Measurements from ENCODE around the gene CREB5. TPM values are rescaled to one million over a fixed set of nuclear protein-coding genes. Genes with fewer than 3 reads are reported as not detected.

Gene CREB5
- total RNA-seq, 1 donor from 2014 or later = 13.6 TPM

DNA sequence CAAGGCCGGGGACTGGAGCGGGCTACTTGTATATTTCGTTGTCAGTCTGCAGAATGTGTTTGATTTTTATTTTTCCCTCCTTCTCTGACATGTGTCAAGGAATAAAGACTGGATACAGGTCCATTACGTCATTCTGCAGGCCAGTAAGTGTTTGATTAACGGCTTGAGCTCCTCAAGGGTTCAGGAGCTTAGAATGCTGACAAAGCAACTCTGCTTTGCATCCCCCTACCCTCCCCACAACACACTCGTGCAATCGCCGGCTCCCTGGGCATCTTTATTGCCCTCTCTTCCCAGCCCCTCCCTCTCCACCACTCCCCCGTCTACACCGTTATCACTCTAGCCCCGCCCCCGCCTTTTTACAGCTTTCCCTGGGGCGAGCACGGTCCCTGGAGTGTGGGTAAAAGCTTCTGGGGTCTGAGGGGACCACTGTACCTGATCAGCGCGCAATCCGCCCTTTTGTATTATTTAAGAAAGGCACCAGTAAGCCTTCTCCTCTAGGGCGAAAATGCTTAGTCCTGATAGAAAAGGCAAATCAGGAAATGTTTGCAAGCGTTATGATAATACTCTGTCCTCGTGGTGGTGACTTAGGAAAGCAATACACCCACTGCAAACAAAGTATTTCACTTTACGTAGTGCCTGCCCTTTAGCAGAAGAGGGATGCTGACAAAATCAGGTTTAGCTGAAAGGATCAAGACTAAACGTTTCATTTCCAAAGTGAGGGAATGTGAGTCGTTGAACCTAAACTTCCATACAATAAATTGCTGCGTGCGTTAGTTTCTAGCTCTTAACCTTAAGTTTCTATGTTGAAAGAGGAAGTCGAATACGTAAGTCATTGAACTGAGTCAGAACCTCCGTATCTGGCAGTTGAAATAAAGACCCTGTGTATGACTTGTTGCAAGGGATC, 1.4 kb upstream of the CREB5 start:
- peak overlapping the region; percentile 71 for H3K4me3 Mint-ChIP-seq
- TF ChIP-seq, protein P1, sequence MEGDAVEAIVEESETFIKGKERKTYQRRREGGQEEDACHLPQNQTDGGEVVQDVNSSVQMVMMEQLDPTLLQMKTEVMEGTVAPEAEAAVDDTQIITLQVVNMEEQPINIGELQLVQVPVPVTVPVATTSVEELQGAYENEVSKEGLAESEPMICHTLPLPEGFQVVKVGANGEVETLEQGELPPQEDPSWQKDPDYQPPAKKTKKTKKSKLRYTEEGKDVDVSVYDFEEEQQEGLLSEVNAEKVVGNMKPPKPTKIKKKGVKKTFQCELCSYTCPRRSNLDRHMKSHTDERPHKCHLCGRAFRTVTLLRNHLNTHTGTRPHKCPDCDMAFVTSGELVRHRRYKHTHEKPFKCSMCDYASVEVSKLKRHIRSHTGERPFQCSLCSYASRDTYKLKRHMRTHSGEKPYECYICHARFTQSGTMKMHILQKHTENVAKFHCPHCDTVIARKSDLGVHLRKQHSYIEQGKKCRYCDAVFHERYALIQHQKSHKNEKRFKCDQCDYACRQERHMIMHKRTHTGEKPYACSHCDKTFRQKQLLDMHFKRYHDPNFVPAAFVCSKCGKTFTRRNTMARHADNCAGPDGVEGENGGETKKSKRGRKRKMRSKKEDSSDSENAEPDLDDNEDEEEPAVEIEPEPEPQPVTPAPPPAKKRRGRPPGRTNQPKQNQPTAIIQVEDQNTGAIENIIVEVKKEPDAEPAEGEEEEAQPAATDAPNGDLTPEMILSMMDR (IDR thresholded peaks at IDR 0.05; ENCODE audit: unreplicated experiment) = no peak
- H3K36me3 Mint-ChIP-seq = no peaks in the 10 kb centered on the region
- H3K4me1 Mint-ChIP-seq = peaks cover 28% of the 10 kb centered on the region
- H3K27me3 Mint-ChIP-seq (ENCODE audit: low read depth) = peaks cover 82% of the 10 kb centered on the region
- peak in 1 of 2 experiments; percentile 43 for DNase-seq (ENCODE audit: low spot score in 2 of 2, unreplicated experiment in 2 of 2)
- H3K9me3 Mint-ChIP-seq = no peaks in the 10 kb centered on the region
- H3K27ac Mint-ChIP-seq = peak overlapping the region; percentile 43

DNA sequence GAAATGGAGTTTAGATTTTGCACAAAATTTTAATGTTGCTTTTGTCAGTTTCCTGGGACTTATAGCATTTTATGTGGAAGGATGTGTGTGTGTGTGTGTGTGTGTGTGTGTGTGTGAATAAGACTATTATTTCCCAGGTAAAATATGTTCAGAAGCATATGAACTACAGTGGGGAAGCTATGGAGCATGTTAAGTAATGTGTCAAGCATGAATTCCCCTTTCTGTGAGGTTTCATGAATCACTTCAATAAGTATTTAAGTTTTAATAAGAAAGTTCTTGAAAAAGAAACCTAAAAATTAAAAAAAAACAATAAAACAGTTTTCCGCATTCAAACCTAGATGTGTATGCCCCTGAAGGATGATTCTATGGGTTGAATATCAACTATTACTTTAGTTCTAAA, 693 bp downstream of the CREB5 start:
- Mint-ChIP-seq H3K4me1 (peaks cover 28% of the 10 kb centered on the region), H3K9me3 (no peaks in the 10 kb centered on the region), H3K36me3 (no peaks in the 10 kb centered on the region), H3K4me3 (no peak overlapping the region), H3K27ac (no peak overlapping the region), H3K27me3 (ENCODE audit: low read depth) (peaks cover 81% of the 10 kb centered on the region)
- DNase-seq (ENCODE audit: low spot score in 2 of 2, unreplicated experiment in 2 of 2) = no peak
- TF ChIP-seq, protein P1 (IDR thresholded peaks at IDR 0.05; ENCODE audit: unreplicated experiment) = no peak

DNA sequence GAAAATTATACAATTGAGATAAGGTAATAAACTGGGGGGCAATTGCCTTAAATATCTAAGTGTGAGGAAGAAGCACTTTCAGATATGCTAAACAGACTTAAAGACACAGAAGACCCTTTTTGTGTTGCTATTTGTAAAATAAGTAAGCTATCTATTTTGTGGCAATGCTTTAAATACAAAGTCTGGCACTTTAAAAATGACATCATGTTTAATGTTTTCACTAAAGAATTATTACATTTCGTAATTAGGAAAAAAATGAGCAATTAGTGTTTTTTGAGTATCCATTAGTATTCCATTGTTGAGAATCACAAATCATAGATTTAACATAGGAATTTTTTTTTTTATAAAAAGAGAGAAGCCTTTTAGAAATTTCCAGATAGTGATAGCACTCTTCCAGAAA, 2.1 kb downstream of the CREB5 start:
- peaks cover 19% of the 10 kb centered on the region for H3K4me1 Mint-ChIP-seq

DNA sequence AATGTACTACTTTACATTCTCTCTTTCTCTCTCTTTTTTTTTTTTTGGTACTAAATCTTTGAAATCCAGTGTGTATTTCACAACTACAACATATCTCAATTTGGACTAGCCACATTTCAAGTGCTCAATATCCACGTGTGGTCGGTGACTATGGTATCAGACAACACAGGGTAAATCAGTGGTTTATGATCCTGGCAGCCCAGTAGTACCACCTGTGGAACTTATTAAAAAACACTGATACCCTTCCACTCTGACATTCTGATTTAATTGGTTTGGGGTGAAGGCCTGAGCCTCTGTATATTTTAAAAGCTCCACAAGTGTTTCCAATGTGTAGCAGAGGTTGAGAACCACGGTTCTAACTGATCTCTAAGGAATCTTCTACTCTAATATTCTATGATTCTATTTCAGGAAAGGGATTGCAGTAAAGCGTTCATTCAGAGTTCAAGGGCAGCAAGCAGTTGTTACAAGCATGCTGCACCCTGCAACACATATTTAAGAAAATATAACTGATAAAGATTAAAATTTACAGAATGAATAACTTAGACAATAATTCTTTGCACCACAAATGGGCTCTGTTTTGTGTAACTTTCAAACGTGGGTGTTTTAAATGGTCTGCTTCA, 5.1 kb downstream of the CREB5 start:
- no peak overlapping the region for H3K27ac Mint-ChIP-seq
- TF ChIP-seq, protein P1 (IDR thresholded peaks at IDR 0.05; ENCODE audit: unreplicated experiment) = no peak
- H3K9me3 Mint-ChIP-seq = no peaks in the 10 kb centered on the region
- no peaks in the 10 kb centered on the region for H3K36me3 Mint-ChIP-seq
- peaks cover 40% of the 10 kb centered on the region for H3K27me3 Mint-ChIP-seq (ENCODE audit: low read depth)
- no peak for DNase-seq (ENCODE audit: low spot score in 2 of 2, unreplicated experiment in 2 of 2)
- H3K4me1 Mint-ChIP-seq = peaks cover under 1% of the 10 kb centered on the region
- H3K4me3 Mint-ChIP-seq = no peak overlapping the region

More for the DNA sequence above, 2.1 kb downstream of the CREB5 start:
- Mint-ChIP-seq H3K36me3 (no peaks in the 10 kb centered on the region), H3K27ac (no peak overlapping the region), H3K4me3 (no peak overlapping the region), H3K9me3 (no peaks in the 10 kb centered on the region), H3K27me3 (ENCODE audit: low read depth) (peaks cover 67% of the 10 kb centered on the region)
- TF ChIP-seq, protein P1 (IDR thresholded peaks at IDR 0.05; ENCODE audit: unreplicated experiment) = no peak
- DNase-seq (ENCODE audit: low spot score in 2 of 2, unreplicated experiment in 2 of 2) = no peak

DNA sequence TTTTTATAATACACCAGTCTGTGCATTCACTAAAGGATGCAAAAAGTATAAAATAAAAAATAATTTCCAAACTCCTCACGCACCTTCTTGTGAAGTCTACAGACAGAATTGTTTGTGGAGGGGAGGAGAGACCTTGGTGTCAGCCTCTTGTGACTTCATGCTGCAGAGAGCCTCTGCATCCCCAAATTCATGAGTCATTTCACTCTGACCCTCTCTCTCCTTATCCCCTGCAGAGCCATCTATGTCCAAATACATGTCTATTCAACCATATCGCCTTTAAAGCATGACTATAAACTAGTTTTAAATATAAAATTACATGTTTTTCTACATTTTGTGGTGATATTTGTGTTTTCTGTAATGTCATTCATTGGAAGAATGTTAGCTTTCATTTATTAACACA, 6.0 kb downstream of the CREB5 start:
- no peaks in the 10 kb centered on the region for H3K36me3 Mint-ChIP-seq
- no peak overlapping the region for H3K4me3 Mint-ChIP-seq
- TF ChIP-seq, protein P1 (IDR thresholded peaks at IDR 0.05; ENCODE audit: unreplicated experiment) = no peak
- no peaks in the 10 kb centered on the region for H3K9me3 Mint-ChIP-seq
- no peak overlapping the region for H3K27ac Mint-ChIP-seq
- H3K27me3 Mint-ChIP-seq (ENCODE audit: low read depth) = peaks cover 32% of the 10 kb centered on the region
- H3K4me1 Mint-ChIP-seq = no peaks in the 10 kb centered on the region
- no peak for DNase-seq (ENCODE audit: low spot score in 2 of 2, unreplicated experiment in 2 of 2)

Data from mesothelial cell of epicardium (in vitro differentiated cells).